8988T (cell line): Measurements from ENCODE around the gene PRIMA1.
"Not testable (repeated sequence)": the region's sequence is repeated elsewhere in the genome, so short reads cannot be mapped to it uniquely, and the experiment has no call there.

Experiments
- DNase-seq: peaks from one replicate; pipeline ENCODE4 v3.0.0; 2011

PRIMA1 gene, protein sequence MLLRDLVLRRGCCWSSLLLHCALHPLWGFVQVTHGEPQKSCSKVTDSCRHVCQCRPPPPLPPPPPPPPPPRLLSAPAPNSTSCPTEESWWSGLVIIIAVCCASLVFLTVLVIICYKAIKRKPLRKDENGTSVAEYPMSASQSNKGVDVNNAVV

DNA sequence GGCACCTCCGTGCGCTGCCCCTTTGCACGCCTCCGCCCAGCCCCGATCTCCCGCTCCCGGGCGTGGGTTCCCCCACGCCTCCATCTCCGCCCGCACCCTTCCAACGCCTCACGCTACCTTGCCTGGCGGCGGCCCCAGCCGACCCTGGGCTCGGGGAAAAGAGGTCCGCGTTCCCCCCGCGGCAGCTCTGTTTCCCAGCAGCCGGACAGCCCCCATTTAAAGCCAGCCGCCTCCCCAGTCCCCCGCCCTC, at the start of gene PRIMA1:
TSS of gene PRIMA1 (minus strand) at position 193 of the 250 bp plus-strand sequence. CDS start 767 bp downstream, outside the sequence.
- DNase-seq, result no peak

- DNase-seq, result no peak
Measured at GRCh38 chr14:93834699-93835371, 46.5 kb upstream of the PRIMA1 start.

DNA sequence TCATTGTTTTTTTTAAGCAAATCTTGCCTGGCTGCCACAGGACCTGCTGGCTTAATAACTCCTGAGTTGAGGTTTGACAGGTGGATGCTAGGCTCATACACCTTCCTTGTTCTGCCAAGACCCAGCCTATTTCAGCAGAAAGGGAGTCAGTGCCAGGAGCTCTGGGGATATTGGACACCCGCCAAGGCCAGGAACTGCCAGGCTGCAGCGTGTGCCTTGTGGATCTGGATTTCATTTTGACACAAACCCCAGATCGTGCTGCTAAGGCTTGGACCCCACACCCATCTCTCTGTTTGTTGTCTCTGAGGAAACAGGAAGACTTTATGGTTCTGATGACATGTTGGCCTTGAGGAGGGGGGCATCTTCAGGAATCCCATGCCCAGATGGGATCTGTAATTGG, 44.4 kb upstream of the PRIMA1 start:
- no peak for DNase-seq

DNA sequence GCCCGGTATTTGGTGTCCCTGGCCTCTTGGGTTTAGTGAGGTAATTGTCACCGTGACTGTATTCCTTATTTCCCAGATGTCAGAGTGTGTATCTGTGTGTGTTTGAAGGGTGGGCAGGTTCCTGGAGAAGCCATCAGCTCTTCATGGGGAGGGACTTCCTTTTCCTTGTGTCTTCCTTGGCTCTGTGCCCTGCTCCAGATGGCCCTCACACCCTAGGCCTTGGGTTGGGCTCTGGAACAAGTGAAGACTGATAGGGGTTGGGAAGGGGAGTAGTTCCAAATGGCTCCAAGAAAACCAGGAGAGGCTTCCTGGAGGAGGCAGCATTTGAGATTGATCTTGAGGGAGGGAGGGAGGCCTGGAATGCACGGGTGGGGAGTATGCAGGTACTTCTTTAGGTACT, 43.8 kb upstream of the PRIMA1 start:
- no peak for DNase-seq

GRCh38 chr14:93830753-93831461, 42.6 kb upstream of the PRIMA1 start:
- DNase-seq, result no peak

DNA sequence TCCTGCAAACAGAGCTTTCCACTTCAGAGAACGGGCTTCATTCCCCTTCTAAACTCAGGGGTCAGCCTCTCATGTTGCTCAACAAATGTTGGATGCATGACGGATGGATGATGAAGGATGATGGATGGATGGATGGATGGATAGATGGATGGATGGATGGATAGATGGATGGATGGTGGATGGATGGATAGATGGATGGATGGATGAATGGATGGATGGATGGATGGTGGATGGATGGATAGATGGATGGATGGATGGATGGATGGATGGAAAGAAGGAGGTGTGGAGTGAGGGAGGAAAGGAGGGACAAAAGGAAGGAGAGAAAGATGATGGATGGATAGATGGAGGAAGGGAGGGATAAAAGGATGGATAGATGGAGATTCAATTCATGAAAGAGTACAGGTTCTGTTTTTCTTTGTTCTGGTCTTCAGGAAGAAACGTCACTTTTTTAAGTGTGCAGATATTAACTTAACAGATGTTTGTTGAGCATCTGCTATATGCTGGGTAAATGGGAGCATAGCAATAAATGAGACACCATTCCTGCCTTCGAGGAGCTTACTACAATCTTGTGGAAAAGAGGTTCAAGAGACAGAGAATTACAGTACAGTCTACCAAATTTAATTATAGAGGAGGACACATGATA, 41.7 kb upstream of the PRIMA1 start:
- no peak for DNase-seq

DNA sequence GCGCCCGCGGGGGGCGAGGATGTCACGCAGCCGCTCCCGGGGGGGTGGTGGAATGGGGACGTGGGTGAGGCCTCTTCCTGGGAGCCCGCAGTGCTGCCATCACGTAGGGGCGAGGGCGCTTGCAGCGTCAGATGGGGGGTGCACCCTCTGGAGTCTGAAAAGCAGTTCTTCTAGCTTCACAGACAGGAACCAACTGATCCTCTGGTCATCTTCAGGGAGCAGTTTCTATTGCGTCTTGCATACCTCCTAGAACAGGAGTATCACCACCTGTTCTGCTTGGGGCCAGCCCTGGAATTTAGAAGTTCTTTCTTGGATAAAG, 36.9 kb upstream of the PRIMA1 start:
- no peak for DNase-seq

GRCh38 chr14:93824518-93825234, 36.4 kb upstream of the PRIMA1 start:
- DNase-seq, result no peak

DNA sequence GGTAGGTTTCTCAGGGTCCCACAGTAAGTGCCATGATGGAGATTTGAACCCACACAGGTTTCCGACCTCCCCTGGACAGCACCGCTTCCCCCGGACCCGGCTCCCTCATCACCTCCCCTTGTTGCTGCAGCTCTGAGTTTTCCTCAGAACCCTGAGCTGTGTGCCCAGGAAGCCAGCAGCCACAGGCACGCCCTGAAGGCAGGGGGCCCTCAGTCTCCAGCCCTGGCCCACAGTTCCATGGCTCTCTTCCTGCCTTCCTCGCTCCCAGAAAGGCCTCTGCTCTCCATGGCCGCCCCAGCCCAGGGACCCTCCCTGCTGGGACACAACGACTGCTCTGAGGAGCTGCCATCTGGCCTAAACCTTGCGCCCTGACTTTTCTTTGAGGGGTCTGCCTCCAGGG, 35.8 kb upstream of the PRIMA1 start:
- DNase-seq, result no peak

GRCh38 chr14:93821051-93821450, 32.8 kb upstream of the PRIMA1 start:
- DNase-seq, result no peak

GRCh38 chr14:93818857-93819256, 30.6 kb upstream of the PRIMA1 start:
- no peak for DNase-seq

GRCh38 chr14:93811676-93812075, 23.4 kb upstream of the PRIMA1 start:
- no peak for DNase-seq

- no peak for DNase-seq
Measured at GRCh38 chr14:93811020-93811419, 22.7 kb upstream of the PRIMA1 start.

GRCh38 chr14:93809491-93810420, 21.5 kb upstream of the PRIMA1 start:
- DNase-seq, result not testable (repeated sequence)

DNA sequence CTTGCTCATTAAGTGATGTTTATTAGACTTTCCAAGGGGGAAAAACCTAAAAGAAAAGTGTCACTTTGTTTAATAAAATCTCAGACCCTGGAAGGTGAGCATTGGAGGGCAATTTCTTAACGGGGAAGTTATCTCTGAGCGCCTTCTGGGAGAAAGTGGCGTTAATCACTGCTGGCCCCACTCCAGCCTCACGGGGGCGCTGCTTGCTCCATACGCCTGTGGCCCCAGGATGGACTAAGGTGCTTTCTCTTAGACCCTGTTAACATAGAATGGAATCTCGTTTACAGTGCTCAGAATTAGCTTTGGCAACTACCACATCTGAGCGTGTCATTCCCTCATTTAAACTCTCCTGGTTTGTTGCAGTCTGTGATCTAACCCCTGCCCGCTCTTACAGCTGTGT, 16.4 kb upstream of the PRIMA1 start:
- no peak for DNase-seq

- DNase-seq, result no peak
Measured at GRCh38 chr14:93803408-93804318, 15.4 kb upstream of the PRIMA1 start.

DNA sequence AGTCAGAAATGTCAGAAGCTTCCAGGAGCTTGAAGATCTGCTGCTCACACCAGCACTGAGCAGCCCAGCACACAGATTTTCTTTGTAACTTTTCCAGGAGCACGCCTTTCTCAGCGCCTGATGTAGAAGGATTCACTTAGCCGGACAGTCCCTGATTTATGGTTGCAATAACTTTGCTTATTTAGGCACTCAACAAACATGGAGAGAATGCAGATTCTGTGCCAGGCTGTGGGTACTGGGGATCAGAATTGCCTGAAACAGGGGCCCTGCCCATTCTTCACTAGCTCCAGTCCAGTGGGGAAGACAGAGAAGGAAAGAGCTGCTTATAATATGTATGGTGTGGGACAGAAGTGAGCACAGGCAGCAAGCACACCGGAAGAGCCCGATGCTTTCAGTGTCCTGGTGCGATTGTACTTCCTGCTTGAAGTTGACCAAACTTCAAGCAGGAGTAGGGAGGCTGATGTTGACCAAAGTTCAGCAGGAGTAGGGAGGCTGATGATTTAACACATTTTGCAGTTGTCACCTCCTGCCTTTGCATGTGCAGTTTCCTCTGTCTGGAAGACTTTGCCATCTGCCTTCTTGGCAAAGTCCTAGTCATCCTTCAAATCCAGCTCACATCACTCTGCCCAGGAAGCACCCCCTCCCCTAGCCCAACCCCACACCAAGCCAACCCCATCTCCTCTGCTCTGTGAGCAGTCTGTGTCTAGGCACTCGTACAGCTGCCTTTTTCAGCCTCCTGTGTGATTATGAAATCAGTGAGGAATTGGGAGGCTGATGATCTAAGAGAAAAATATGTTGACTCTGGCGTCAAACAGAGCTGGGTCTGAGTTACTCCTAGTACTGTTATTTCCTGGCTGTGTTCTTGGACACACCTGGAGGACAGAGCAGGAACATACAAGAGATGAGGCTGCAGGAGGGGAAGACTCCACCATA, 12.0 kb upstream of the PRIMA1 start:
- peak; percentile 66 for DNase-seq

- DNase-seq, result no peak
Measured at GRCh38 chr14:93799617-93799988, 11.3 kb upstream of the PRIMA1 start.

GRCh38 chr14:93797536-93797935, 9.3 kb upstream of the PRIMA1 start:
- no peak for DNase-seq

GRCh38 chr14:93797071-93797470, 8.8 kb upstream of the PRIMA1 start:
- no peak for DNase-seq
